OCI-LY7 (cell line): ENCODE data around the gene PTPN14.

Experiments used
- CTCF ChIP-seq: fragments of 200-600 bp; sonication (generic); conservative IDR thresholded peaks from 2 replicates; pipeline ENCODE4 v1.5.1; 2014; ENCODE audit warnings: mild to moderate bottlenecking, antibody characterized with exemption, low read length, moderate library complexity, mixed read lengths
- EZH2phosphoT487 ChIP-seq: fragments of 200-600 bp; sonication (generic); IDR thresholded peaks from 2 replicates; pipeline ENCODE4 v1.6.1; 2018; ENCODE audit warnings: low read depth, borderline replicate concordance, mild to moderate bottlenecking, mixed run types, antibody characterized with exemption, low read length, moderate library complexity, mixed read lengths

DNA sequence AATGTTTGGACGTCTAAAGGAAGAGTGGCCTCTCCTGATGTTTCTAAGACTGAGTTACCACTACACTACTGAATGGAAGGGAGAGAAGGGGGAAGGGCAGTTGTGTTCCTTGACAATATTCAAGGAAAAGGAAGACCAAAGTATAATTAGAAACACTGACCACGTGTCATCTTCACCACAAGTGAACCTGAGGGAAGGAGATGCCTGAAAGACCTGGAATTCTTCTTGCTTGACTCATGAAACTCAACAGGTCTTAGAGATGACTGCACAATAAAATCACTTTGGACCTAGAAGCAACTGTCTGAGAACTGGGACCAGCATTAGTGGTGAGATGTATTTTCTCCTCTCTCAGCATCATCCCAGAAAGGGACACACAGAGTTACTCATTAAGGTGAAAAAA, 56.7 kb downstream of the PTPN14 start:
- TF ChIP-seq CTCF (no peak), EZH2phosphoT487 (no peak)
